Measurements from ENCODE around the gene CD200. TPM values are rescaled to one million over a fixed set of nuclear protein-coding genes. Genes with fewer than 3 reads are reported as not detected.

Gene CD200, protein sequence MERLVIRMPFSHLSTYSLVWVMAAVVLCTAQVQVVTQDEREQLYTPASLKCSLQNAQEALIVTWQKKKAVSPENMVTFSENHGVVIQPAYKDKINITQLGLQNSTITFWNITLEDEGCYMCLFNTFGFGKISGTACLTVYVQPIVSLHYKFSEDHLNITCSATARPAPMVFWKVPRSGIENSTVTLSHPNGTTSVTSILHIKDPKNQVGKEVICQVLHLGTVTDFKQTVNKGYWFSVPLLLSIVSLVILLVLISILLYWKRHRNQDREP
- total RNA-seq = 10 to 100 TPM in 1 of 2 donors, 1 to 10 TPM in 1; 7.2 to 17.0 TPM

GRCh38 chr3:112333002-112333380 lies at the start of gene CD200:
TSS of gene CD200 (plus strand) at chr3:112333156. CDS start at chr3:112333213, 57 bp downstream.

DNA sequence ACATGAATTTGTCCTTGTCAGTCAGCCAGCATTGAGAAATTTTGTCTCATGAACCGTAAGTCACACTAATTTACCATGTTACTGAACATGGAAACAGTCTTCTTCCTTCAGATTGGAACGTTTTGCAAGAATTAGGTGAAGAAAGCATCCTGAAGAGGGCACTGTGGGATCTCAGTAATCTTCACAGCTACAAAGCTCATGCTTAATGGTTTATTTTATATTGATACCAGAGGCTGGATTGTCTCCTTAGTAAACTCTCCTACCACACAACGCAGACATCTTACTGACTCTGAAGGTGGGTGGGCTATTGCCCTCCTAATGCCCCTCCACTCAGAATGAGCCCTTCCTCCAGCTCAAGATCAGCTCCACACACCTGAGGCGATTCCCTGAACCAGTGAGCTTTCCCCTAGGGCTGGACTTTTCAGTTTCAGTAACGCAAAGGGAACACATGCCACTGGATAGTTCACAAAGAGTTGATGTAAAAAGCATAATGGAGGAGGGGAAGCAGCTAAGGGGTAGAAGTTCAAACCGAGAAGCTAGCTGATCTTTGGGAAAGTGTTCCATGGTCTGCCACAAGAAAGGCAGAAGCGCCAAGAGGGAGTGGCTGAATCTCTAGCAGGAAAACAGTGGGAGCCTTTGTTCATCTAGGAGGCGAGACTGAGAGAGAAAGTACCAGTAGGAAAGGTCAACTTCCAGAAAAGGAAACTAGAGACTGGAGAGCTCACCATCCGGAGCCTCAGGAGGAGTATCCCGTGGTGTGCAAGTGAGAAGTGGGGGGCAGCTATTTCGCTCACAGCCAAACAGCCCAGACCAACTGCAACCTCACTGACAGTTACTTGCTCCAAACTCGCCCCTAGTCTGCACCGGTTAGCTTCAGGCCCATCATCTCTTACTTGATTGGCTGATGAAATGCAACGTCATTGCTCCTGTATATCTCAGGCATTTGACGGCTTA lies 39.3 kb upstream of the CD200 start, which contains the start of gene SLC9C1:
Gene SLC9C1, minus strand, starts transcription at position 849 of the 954 bp plus-strand sequence. CDS start 7,425 bp downstream, outside the sequence.

Other genes starting within 250 kb of the CD200 start
- 10 to 100 TPM; 12.4 to 18.0 TPM for gene C3orf52, start 246.8 kb upstream of the CD200 start, total RNA-seq
- not detected for gene GCSAM, start 199.9 kb upstream of the CD200 start, total RNA-seq
- gene SLC9C1, start 38.9 kb upstream of the CD200 start, total RNA-seq = under 1 TPM in 1 of 2 donors, not detected in 1; 0.34 TPM
- not detected for gene BTLA, start 166.3 kb downstream of the CD200 start, total RNA-seq
- gene ATG3, start 228.8 kb downstream of the CD200 start, total RNA-seq = 10 to 100 TPM; 77.1 to 92.2 TPM
- gene SLC35A5, start 228.9 kb downstream of the CD200 start, total RNA-seq = 10 to 100 TPM; 40.0 to 47.5 TPM